Heart left ventricle (tissue), 16 donors: ENCODE measurements around the gene RFPL3. TPM values are rescaled to one million over a fixed set of nuclear protein-coding genes. Genes with fewer than 3 reads are reported as not detected.
A peak's percentile ranks its signal among the peaks of the same experiment; 100 is the strongest.

Experiments
- ATAC-seq, 4 donors: fragments of 200-7000 bp; cut with Tn5 transposase; one replicate each; pipeline ENCODE4 v1.9.1; 2020 to 2022; ENCODE audit warnings: moderate library complexity in 4 of 4, mild to moderate bottlenecking in 3 of 4, moderate number of reproducible peaks in 1 of 4
- DNase-seq, 5 donors: peaks; one replicate each; pipeline ENCODE4 v3.0.0-alpha.2; 2020
- H3K27ac ChIP-seq, 12 donors: fragments of 200-600 bp; sonication (generic) in 4 of 12; one replicate each; pipeline versions ENCODE4 v1.5.0 to v1.8.0; 2016 to 2022; ENCODE audit warnings: mild to moderate bottlenecking in 2 of 12
- H3K27me3 ChIP-seq, 9 donors: fragments of 200-600 bp; sonication (generic) in 2 of 9; one replicate each; pipeline versions ENCODE4 v1.5.1 to v1.8.0; 2016 to 2022; ENCODE audit warnings: mild to moderate bottlenecking in 3 of 9
- H3K36me3 ChIP-seq, 9 donors: fragments of 200-600 bp; sonication (generic) in 2 of 9; one replicate each; pipeline versions ENCODE4 v1.5.0 to v1.8.0; 2018 to 2022; ENCODE audit warnings: mild to moderate bottlenecking in 2 of 9
- H3K4me1 ChIP-seq, 12 donors: fragments of 200-600 bp; sonication (generic) in 4 of 12; one replicate each; pipeline versions ENCODE4 v1.5.0 to v1.8.0; 2016 to 2022; ENCODE audit warnings: mild to moderate bottlenecking in 3 of 12
- H3K4me3 ChIP-seq, 12 donors: fragments of 200-600 bp; sonication (generic) in 4 of 12; one replicate each; pipeline versions ENCODE4 v1.5.0 to v1.8.0; 2017 to 2022; ENCODE audit warnings: mild to moderate bottlenecking in 9 of 12, moderate library complexity in 4 of 12
- H3K9me3 ChIP-seq, 12 donors: fragments of 200-600 bp; sonication (generic) in 4 of 12; one replicate each; pipeline versions ENCODE4 v1.5.0 to v1.8.0; 2016 to 2022; ENCODE audit warnings: mild to moderate bottlenecking in 1 of 12
- CTCF ChIP-seq, 12 donors: fragments of 200-600 bp; sonication (generic) in 4 of 12; IDR thresholded peaks; one replicate each; pipeline versions ENCODE4 v1.5.0 to v1.8.0; 2018 to 2022; ENCODE audit warnings: antibody characterized with exemption in 12 of 12, mild to moderate bottlenecking in 5 of 12
- POLR2A ChIP-seq, 2 donors: fragments of 450-650 bp; IDR thresholded peaks; one replicate each; pipeline ENCODE4 v1.6.1; 2017; ENCODE audit warnings: antibody characterized with exemption in 2 of 2, mild to moderate bottlenecking in 2 of 2, moderate library complexity in 2 of 2
- WGBS, 4 donors: extraction: QIAGEN DNeasy Blood & Tissue Kit in 2 of 4; methylation state at CpG; one replicate each; pipeline versions ENCODE4 v1.1.5 to v1.1.7; 2013 to 2018; 5-methylcytosine and 5-hydroxymethylcytosine counted together
- intact Hi-C, 10 donors: fragments of 100-400 bp; cut with DNase I; formaldehyde crosslinking; loops; one replicate each; pipeline versions ENCODE4 v1.11.1 to v1.14.2; 2022
- polyA plus RNA-seq, 2 donors: library from polyadenylated mRNA; stranded (reverse); fragments of 200-250 nt; gene quantifications; one replicate each; pipeline ENCODE4 v1.2.3, GENCODE V29; 2013
- total RNA-seq, 9 donors: library from RNA; depleted of rRNA in 2 of 9; stranded (reverse); fragments of >200 nt in 2 of 9; fragmentation: NEBNext Ultra II Directional in 3 of 9; extraction: Animal tissue kit (Norgen Biotek cat#: 25700) in 3 of 9; gene quantifications; one replicate each; pipeline versions ENCODE4 v1.1.0 to v1.2.4, GENCODE V29; 2016 to 2023
- donor health status: ischemic (EF 13 %, LVEDD 7.1; RV severe dilation, severe dysfunction).
- donor health status: healthy with polysubstance abuse.
- donor health status: DM: no; HTN: yes; CAD: no.
- donor health status: DM: no; HTN: no; CAD: no.
- donor health status: ischemic (EF 25% LVEDD 6.9; RV normal size, moderate dysfunction).
- donor health status: ischemic (EF 25% LVEDD 5.7; RV mildly dilated, moderate dysfunction).
- donor health status: healthy.
- donor health status: DM: yes; HTN: yes; CAD: no.
- donor health status: ischemic (EF 35%, LVEDD 5.7; RV mildly dilated, moderate dysfunction).
- donor health status: nonischemic (EF 11% LVEDD 7.7; RV severe dilation, severe dysfunction).
- donor health status: DM: yes; HTN: yes; CAD: no.
- donor health status: PGD.
- donor health status: ischemic (EF 29% LVEDD 5.4; RV normal size, mild dysfunction).
- donor health status: nonischemic (EF 23%, LVEDD 6.1; RV moderate dilation, normal function).

RFPL3 gene
- total and polyA plus RNA-seq, 11 donors = not detected

DNA sequence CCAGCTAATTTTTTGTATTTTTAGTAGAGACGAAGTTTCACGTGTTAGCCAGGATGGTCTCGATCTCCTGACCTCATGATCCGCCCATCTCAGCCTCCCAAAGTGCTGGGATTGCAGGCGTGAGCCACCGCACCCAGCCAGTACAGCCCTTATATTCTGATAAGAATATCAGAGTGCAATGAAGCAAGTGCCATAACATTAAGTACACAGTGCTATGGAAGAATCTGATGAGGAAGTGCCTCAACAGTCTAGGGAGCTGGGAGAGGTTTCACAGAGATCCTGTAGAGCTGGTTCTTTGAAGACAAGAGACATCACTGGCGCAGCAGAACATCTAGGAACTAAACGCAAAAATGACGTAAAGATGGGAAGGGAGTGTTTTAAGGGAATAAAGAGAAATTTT is 52.3 kb downstream of the RFPL3 start:
- intact Hi-C loops = loop anchor here in 7 of 10 donors (5.0 to 10.0 kb wide), 3 partner anchors 62 to 422 kb away; partner anchors contain the start of gene FBXO7 (in 6 of the 7)
- Histone ChIP-seq H3K27ac (no peak overlapping the region), H3K36me3 (peaks cover 0 to 45% (median 40%) of the 10 kb centered on the region in 9 donors), H3K27me3 (no peaks in the 10 kb centered on the region), H3K4me3 (peak overlapping the region in 2 of 12 donors; percentile 87 to 93), H3K4me1 (peaks cover 0 to 54% (median 17%) of the 10 kb centered on the region in 12 donors), H3K9me3 (no peaks in the 10 kb centered on the region)
- 93 to 98% (median 95%) methylated on average over 9 of the region's 9 CpGs for WGBS, 4 donors
- DNase-seq (no peak), ATAC-seq (no peak)
- TF ChIP-seq POLR2A (IDR thresholded peaks at IDR 0.05) = no peak
- TF ChIP-seq CTCF (IDR thresholded peaks at IDR 0.05) = no peak

DNA sequence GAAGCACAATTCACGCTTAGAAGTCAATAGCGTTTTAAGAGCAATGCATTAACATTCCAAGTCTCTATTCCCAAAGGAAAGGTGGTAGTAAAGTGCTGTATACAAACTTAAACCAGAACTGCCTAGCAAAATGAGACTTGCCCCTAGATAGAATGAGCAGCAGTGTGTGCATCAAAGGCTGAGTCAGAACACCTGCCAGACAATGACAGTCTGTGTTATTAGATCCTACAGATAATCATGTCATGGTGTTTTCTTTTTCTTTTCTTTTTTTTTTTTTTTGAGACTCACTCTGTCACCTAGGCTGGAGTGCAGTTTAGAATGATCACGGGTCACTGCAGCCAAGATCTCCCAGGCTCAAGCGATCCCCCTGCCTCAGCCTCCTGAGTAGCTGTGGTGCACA is 52.8 kb downstream of the RFPL3 start:
- H3K4me1 ChIP-seq = peaks cover 0 to 54% (median 17%) of the 10 kb centered on the region in 12 donors
- H3K4me3 ChIP-seq = peak overlapping the region in 9 of 12 donors; percentile 74 to 99 (median 87)
- intact Hi-C loops = loop anchor here in 6 of 10 donors (5.0 to 10.0 kb wide), 2 partner anchors 62 to 64 kb away; partner anchors contain the start of gene FBXO7 (in 6 of the 6)
- WGBS, 4 donors = 76 to 85% (median 82%) methylated on average over 4 of the region's 4 CpGs
- peaks cover 0 to 41% (median 35%) of the 10 kb centered on the region in 9 donors for H3K36me3 ChIP-seq
- no peak for DNase-seq
- H3K9me3 ChIP-seq = no peaks in the 10 kb centered on the region
- H3K27ac ChIP-seq = no peak overlapping the region
- no peaks in the 10 kb centered on the region for H3K27me3 ChIP-seq
- ATAC-seq = no peak
- TF ChIP-seq POLR2A (IDR thresholded peaks at IDR 0.05) (no peak), CTCF (IDR thresholded peaks at IDR 0.05) (no peak)

Other genes starting within 250 kb of the RFPL3 start
- gene C22orf42, start 198.6 kb upstream of the RFPL3 start, total RNA-seq = not detected
- gene C22orf42, start 198.6 kb upstream of the RFPL3 start, polyA plus RNA-seq = not detected
- not detected for gene RFPL2, start 152.8 kb upstream of the RFPL3 start, total RNA-seq
- not detected for gene RFPL2, start 152.8 kb upstream of the RFPL3 start, polyA plus RNA-seq
- gene SLC5A4, start 102.5 kb upstream of the RFPL3 start, total RNA-seq = 1 to 10 TPM in 1 of 9 donors, under 1 TPM in 6, not detected in 2; 0.13 to 1.3 (median 0.28) TPM
- under 1 TPM; 0.12 to 0.34 TPM for gene SLC5A4, start 102.5 kb upstream of the RFPL3 start, polyA plus RNA-seq
- 10 to 100 TPM; 39.4 to 54.0 (median 47.1) TPM for gene RTCB, start 54.4 kb downstream of the RFPL3 start, total RNA-seq
- 100 to 1,000 TPM in 1 of 2 donors, 10 to 100 TPM in 1; 19.8 to 110 TPM for gene RTCB, start 54.4 kb downstream of the RFPL3 start, polyA plus RNA-seq
- gene BPIFC, start 106.6 kb downstream of the RFPL3 start, total RNA-seq = not detected
- not detected for gene BPIFC, start 106.6 kb downstream of the RFPL3 start, polyA plus RNA-seq
- 10 to 100 TPM; 32.8 to 63.0 (median 42.5) TPM for gene FBXO7, start 116.9 kb downstream of the RFPL3 start, total RNA-seq
- 10 to 100 TPM; 19.1 to 42.5 TPM for gene FBXO7, start 116.9 kb downstream of the RFPL3 start, polyA plus RNA-seq